Medulla oblongata (tissue), 1 donor: ENCODE data around the gene IPO4.

Source experiments
- DNase-seq: peaks from one replicate; pipeline ENCODE4 v3.0.0-alpha.2; 2015; ENCODE audit errors: extremely low spot score

Gene IPO4

GRCh38 chr14:24194873-24195185 lies 6.2 kb upstream of the IPO4 start:
- DNase-seq = no peak

- DNase-seq = no peak
These were observed 5.7 kb upstream of the IPO4 start for GRCh38 chr14:24194186-24194872.

- DNase-seq = no peak
These were observed 4.3 kb upstream of the IPO4 start for GRCh38 chr14:24192933-24193332.

- DNase-seq = no peak
These were observed 1.8 kb upstream of the IPO4 start for GRCh38 chr14:24190416-24190815.

- no peak for DNase-seq
These were observed 844 bp upstream of the IPO4 start for GRCh38 chr14:24189460-24189859.

- DNase-seq = no peak
These were observed 401 bp upstream of the IPO4 start for GRCh38 chr14:24189059-24189375.

GRCh38 chr14:24187539-24187915 lies 1.1 kb downstream of the IPO4 start:
- no peak for DNase-seq

- DNase-seq = no peak
These were observed 1.6 kb downstream of the IPO4 start for GRCh38 chr14:24186831-24187538.

- no peak for DNase-seq
These were observed 2.9 kb downstream of the IPO4 start for GRCh38 chr14:24185741-24186140.

GRCh38 chr14:24185026-24185425 lies 3.6 kb downstream of the IPO4 start:
- DNase-seq = no peak

- no peak for DNase-seq
These were observed 4.3 kb downstream of the IPO4 start for GRCh38 chr14:24184104-24184970.

- DNase-seq = no peak
These were observed 5.6 kb downstream of the IPO4 start for GRCh38 chr14:24183014-24183481.

- no peak for DNase-seq
These were observed 6.3 kb downstream of the IPO4 start for GRCh38 chr14:24182110-24182882.

GRCh38 chr14:24181371-24182077 lies 7.1 kb downstream of the IPO4 start:
- no peak for DNase-seq

GRCh38 chr14:24179961-24180796 lies 8.4 kb downstream of the IPO4 start:
- DNase-seq = peak; percentile 79

- DNase-seq = no peak
These were observed 9.2 kb downstream of the IPO4 start for GRCh38 chr14:24179294-24179960.

- no peak for DNase-seq
These were observed 10.0 kb downstream of the IPO4 start for GRCh38 chr14:24178399-24179178.

- DNase-seq = no peak
These were observed 10.7 kb downstream of the IPO4 start for GRCh38 chr14:24177891-24178290.
